Smooth muscle cell of the brain vasculature (primary cell): ENCODE results near the gene DENND2C.
A peak's percentile ranks its signal among the peaks of the same experiment; 100 is the strongest.

Source experiments
- DNase-seq: peaks from one replicate; pipeline ENCODE4 v3.0.0-alpha.2; 2012; ENCODE audit warnings: low read depth, low spot score

Gene DENND2C, protein sequence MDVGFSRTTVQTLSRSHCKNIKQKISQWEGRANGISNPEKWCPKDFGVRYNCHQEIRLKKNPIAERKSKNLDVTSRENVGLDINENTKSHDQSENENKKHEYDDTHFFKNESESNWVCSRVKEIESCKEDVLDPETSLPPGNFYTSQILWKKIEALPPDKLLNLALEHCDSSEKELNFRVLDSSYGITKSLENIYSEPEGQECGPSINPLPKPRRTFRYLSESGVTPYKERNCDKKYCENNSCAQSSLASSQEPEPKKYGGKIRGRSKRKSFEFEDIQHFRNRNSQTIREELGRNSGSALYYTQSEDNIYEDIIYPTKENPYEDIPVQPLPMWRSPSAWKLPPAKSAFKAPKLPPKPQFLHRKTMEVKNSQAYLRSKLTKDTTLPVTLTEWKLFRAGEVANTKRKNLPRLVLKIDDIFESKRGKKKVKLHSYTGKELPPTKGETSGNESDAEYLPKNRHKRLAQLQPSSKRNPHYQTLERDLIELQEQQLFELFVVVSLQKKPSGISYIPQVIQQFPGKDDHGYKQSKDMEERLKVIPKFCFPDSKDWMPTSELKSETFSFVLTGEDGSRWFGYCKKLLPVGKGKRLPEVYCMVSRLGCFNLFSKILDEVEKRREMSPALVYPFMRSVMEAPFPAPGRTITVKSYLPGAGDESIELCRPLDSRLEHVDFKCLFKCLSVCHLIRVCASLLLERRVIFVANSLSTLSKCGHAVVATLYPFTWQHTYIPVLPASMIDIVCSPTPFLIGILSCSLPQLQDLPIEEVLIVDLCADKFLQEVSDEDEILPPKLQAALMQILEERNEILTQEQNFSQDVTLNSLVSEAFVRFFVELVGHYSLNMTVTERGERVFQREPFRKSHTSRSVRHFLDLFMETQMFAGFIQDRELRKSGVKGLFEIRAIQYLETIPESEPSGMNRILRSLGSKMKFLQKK

DNA sequence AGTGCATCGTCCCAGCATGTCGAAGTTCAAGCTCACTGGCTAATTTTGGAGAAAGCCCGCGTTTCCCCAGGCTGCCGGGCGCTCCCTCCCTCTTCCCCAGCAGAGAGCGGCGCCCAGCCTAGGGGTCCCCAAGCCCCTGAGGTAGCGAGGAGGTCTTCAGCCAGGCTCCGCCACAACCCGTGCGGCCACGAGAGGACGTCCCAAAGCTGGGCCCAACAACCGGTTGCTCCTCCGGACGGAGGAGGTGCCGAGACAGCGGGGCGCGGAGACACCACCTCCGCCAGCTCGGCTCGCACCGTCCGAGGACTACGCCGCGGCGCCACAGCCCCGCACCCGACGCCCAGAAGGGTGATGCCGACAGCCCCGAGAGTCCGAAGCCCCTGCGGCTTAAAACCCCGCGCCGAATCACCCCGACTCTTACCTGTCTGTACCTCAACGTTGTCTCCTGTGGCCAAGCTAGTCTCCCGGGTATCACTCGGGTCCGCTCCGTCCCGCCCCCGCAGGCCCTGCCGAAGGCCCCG, at the start of gene DENND2C:
Gene DENND2C, minus strand, starts transcription at position 488 of the 521 bp plus-strand sequence. CDS start 44,065 bp downstream, outside the sequence.
- no peak for DNase-seq

DNA sequence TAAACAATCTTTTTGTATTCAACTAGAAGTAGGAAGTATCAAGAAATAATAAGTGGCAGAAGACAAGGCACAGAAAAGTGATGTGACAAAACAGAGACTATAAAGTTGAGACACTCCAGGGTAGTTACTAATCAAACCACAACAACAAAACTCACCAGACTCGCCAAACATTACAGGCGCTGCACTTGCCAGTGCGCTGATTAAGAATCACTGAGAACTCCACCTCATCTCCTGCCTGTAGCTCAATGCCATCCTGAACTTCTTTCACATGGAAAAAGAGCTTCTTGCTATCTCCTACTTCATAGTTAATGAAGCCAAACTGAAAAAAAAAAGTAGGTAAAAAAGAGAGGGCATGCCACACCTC, 49.6 kb upstream of the DENND2C start:
- DNase-seq, result no peak

DNA sequence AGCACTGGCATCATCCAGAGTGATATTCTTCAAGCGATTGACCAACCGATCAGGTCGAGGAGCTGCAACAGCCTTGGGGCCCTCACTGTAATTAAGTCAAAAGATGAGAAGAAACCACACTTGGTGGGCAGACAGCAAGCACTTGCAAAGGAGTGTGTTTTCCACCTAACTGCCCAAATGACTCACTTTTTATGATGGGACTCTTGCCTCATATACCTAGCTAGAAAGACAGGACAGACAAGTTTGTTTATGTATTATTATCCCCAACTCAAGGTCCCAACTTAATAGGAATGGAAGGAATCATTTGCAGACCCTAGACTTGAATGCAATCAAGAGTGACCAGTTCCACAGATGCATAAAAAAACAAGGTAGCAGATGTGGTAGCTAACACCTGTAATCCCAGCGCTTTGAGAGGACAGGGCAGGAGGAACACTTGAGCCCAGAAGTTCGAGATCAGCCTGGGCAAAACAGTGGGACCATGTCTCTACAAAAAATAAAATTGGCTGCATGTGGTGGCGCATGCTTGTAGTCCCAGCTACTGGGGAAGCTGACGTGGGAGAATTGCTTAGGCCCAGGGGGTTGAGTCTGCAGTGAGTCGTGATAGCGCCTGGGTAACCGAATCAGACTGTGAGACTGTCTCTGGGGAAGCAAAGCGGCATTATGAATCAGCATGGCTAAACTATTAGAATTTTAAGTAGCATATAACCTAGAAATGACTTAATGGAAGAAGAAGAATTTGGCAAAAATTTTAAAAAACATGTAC, 49.0 kb upstream of the DENND2C start:
- no peak for DNase-seq

DNA sequence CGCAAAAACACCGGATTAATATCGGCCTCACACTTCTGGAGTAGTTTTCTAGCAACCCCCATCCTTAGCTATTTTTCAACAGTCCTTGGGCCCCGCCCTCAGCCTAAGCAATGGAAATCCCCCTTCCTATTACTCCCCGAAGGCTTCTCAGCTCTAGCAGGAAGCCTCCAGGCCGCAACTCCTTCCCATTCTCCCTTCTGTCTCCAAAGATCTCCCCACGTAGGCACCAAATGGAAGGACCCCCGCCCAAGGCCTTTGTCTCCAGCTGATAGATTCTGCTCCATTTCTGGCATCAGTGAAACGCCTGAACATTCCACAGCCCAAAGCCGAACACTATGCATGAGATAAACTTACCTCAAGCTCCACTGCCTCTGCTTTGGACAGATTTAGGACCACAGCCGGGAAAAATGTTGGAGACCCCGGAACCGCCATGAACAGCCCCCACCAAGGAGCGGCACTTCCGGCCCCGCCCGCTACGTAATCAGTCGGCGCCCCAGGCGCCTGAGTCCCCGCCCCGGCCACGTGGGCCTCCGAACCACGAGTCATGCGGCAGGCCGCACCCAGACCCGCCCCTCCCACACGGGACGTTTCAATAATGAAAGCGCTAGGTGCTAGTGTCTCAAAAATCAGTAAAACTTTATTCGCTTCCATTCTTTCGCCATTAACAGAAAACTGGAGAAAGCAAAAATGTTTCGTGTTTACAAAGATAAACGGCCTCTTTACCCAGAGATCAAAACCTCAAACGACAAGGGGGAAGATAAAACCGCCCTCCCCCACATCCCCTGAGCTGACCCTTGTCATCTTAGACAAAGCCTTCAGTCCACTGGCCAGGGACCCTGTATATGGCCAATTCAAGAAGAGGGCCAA, 46.7 kb upstream of the DENND2C start, which contains the start of gene NRAS:
Gene NRAS, minus strand, starts transcription at position 468 of the 867 bp plus-strand sequence. CDS start 611 bp downstream, outside the sequence.
- DNase-seq, result peak; percentile 86

DNA sequence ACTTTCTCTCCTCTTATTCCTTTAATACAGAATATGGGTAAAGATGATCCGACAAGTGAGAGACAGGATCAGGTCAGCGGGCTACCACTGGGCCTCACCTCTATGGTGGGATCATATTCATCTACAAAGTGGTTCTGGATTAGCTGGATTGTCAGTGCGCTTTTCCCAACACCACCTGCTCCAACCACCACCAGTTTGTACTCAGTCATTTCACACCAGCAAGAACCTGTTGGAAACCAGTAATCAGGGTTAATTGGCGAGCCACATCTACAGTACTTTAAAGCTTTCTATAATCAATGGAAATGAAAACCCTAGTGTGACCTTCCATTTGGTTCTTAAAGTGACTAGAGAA, 46.1 kb upstream of the DENND2C start:
- DNase-seq, result no peak

DNA sequence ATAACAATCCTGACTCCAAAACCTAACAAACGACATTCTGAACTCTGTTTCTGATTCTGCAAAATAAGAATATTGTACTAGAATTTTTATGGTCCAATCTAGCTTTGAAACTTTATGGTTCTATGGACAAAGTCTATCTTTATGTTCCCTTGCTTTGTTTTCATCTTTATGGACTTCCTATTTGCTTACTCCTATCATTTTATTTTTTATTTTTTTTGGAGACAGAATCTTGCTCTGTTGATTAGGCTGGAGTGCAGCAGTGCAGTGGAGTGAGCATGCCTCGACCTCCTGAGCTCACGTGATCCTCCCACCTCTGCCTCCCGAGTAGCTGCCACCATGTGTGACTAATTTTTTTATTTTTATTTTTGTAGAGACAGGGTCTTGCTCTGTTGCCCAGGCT, 43.1 kb upstream of the DENND2C start:
- no peak for DNase-seq

DNA sequence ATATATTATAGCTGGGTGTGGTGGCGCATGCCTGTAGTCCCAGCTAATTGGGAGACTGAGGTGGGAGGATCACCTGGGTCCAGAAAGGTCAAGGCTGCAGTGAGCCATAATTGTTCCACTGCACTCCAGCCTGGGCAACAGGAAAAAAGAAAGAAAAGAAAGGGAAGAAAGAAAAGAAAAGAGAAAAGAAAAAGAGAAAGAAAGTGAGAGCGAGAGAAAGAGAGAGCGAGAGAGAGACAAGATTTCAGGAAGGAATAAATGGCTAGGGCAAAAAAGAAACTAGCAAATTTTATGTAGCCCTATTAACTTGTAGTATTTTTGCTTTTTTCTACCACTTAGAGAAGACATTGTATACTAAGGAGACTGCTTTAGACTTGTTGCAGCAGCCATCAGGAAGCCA, 40.5 kb upstream of the DENND2C start:
- no peak for DNase-seq

DNA sequence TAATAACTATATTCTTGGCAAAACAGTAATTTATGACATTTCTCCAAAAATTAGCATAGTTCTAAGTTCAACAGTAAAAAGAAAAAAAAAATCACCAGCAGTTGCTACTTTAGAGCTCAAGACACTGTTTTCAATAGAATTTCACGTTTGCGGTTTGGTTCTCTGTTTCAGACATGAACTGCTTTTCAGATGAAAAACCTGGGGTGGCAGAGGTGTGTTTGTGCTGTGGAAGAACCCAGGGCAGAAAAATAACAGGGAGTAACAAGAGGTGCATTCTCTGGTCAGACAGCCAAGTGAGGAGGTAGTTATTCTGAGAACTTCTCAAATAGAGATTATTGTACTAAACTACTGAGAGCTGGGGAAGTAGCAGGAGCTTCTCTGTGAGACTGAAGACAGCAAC, 37.8 kb upstream of the DENND2C start:
- DNase-seq, result no peak

DNA sequence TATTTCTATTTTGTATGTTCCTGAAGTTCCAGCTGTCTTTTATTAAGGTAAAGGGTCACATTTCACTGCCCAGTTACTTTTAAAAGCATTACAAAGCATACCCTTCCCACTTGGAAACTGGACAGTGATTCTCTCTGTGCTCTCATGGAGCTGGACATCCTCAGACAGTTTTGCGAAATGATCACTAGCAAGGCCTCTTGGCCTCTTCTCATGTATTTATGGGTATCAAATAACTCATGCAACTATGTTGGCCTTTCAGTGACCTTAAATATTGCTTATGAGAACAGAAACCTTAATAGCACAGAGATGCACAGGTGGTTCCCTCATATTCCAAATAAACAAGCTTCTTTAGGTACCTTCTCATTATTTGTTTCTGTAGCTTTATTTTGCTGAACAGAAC, 33.4 kb upstream of the DENND2C start:
- DNase-seq, result no peak

DNA sequence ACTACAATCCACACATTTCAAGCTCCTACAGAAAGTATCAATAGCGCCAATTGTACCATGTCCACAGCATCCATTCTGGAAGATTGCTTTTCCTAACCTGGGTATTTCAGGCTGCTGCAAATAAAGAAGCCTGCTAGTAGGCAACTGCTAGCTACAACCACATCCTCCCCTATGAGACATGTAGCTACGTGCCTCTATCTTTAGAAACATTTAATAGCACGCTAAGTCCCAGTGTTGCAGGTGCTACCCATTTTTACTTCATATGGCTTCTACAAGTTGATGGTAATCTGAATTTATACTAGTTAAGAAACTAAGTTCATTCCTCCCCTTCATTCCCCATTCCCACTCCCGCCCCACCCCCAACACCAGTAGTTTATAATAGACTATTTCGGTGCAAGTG, 32.9 kb upstream of the DENND2C start:
- DNase-seq, result no peak

DNA sequence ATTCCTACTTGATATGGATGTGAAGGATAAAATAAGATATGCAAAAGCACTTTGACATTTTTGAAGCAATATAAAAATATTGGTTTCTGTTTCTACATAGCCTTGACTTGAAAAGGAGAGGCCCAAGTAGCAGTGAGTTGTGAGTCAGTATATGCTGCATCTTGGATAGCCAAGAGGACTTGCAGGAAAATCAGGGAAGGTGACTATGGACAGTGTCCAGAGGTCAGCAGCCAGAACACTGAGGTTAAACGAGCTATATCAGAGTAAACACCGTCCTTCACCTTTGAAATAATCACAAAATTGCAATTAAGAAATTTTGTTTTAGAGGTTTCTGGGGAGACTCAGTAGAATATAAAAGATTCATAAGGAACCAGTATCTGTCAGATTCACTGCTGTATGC, 32.1 kb upstream of the DENND2C start:
- DNase-seq, result no peak

DNA sequence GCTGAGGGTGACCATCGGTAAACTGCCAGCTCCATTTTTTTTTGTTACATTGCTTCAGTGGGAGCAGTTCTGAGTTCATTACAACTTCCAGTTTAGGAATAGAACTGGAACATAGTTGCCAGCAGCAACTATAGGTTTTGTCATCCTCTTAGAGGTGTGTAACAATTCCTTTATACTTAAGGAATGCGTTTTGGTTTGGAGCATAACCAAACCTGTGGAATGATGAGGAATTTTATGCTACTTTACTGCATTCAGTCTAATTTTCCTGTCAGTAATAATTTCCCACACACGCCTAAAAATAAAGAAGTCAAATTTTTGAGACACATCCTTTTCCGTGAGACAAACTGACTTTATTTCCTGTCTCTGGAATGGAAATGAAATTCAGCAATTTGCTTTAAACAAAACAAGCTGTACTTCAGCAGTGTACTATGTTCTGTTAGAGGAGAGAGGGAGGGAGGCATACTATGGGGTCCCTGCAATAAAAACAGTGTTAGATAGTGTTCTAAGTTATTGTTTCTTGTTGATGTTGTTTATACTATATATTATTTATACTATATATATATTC, 30.3 kb upstream of the DENND2C start:
- no peak for DNase-seq

DNA sequence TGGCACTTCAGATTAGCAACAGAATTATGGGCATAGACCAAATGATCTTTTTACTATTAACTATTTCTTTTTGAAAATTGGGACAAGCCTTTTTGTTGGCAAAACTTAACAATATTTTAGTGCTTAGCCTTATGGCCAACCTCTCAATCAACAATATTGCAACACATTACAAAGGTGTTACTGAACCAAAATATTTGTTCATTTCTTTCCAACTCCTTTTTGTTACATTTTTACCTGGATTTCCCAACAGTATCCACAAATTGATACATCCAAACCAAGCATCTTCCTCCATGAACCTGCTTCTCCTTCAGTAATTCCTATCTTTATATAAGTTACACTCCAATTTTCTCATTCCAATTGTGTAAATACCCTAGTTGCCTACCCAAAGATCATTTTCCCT, 27.0 kb upstream of the DENND2C start:
- no peak for DNase-seq

DNA sequence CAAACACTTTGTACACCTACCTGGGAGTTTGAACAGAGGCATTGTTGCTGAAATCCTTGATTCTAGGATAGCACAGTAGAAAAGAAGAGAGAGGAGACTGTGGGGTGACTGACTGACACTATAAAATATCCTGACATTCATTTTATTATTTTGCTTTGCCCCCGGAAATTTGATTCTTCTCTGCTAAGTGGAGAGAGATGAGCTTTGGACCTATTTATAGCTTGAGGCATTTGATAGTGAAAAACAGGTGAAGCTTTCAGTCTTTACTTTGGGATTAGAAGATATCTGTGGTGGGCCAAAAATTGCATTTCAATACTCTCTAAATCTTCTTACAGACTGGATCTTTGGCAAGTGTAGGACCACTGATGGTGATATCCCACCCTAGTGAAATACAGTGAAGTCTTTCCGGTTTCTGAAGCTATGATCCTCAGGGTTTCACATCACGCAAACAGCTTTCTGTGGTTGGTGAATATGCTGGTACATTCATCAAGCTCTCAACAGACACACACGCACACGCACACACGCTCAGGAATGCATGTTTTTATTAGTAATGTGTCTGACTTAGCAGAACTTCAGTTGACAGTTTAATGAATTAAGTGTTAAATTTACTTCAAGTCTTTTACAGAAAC, 25.7 kb upstream of the DENND2C start, which contains the start of gene AMPD1:
Gene AMPD1, minus strand, starts transcription at position 117 of the 629 bp plus-strand sequence. Its CDS starts 75 bp downstream, at position 42.
- no peak for DNase-seq

DNA sequence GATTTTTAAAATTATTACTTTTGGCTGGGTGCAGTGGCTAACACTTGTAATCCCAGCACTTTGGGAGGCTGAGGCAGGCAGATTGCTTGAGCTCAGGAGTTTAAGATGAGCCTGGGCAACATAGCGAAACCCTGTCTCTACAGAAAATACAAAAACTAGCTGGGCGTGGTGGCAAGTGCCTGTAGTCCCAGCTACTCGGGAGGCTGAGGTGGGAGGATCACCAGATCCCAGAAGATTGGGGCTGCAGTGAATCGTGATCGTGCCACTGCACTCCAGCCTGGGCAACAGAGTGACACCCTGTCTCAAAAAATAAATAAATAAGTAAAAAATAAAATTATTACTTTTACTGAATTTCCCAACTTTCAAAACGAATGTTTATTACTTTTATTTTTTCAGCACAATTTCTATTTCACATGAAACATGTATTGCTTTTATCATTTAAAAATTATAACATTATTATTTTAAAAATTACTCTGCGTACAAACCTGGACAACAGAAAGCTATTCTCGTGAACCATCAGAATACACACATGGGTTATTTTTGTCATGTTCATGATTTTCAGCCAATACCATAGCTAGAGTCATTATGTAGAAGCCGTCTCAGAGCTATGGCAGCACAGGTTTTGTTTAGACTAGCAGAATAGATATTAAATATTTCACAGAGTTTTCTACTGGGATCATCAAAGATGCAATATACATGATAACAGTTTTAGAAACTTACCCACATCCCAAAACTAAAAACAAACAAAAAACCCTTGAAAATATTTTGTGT, 24.9 kb upstream of the DENND2C start:
- no peak for DNase-seq

DNA sequence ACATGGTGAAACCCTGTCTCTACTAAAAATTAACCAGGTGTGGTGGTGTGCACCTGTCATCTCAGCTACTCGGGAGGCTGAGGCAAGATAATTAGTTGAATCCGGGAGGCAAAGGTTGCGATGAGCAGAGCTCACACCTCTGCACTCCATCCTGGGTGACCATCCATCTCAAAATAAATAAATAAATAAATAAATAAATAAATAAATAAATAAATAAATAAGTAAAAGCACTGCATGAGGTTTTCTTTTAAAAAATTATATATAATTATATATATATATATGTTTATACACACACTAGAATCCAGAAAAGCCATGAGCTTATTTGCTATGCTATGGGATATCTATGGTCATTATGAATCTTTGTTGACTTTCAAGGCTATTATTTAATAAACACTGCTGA, 23.1 kb upstream of the DENND2C start:
- DNase-seq, result no peak

DNA sequence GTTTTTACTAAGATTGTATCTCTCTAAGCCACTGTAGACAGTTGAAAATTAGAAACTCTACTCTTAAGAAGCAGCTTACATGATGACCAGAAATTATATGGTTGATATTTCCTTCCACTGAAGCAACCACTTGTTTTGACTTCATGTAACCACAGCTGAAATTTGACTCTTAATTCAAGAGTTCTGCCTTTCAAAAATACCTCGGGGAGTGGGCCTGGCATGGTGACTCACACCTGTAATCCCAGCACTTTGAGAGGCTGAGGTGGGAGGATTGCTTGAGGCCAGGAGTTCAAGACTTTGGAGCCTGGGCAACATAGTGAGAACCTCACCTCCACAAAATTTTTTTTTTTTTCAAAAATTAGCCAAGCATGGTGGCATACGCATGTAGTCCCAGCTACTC, 21.2 kb upstream of the DENND2C start:
- no peak for DNase-seq

DNA sequence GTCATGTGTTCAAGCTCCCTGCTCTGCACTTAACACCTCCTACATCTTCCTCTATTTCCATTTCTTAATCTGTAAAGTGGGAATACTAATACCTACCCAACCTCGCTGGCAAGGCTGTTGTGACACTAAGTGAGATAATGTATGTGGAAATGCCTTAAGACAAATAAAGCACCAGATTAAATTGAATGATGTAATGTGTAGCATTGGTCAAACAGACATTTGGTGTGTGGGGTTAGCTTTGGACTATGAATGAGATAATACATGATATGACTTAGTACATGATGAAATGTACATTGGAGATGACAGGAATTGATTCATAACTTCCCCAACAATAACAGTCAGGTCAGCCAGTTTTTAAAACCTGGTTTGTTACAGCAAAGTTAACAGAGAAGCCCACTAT, 20.3 kb upstream of the DENND2C start:
- no peak for DNase-seq

DNA sequence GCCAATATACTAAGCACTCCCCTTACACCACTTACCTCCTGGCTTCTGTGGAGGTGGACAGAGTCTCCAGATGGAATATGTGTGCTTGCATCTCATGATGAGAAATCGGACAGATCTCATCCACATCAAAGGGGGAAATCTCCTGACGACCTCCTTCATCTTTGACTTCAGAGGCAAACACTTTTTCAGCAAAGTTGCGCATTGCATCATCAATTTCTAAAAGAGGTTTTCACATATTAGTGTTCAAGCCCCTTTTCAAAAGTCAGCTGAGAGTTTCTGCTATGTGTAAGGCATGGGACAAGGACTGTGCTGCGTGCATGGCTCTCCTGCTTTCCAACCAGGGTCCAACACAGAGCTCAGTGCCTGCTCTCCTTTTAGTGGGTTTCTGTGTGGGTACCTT, 18.7 kb upstream of the DENND2C start:
- no peak for DNase-seq
